Testis (tissue), 2 donors: ENCODE data around the gene C1orf116.

Experiments used
- POLR2A ChIP-seq: fragments of 450-650 bp; IDR thresholded peaks from one replicate; pipeline ENCODE4 v1.6.1; 2017; ENCODE audit warnings: antibody characterized with exemption, mild to moderate bottlenecking, moderate library complexity
- TF ChIP-seq, protein P1 (sequence below), 3 experiments: fragments of 450-650 bp in 2 of 3; fragments of 200-600 bp in 1 of 3; sonication (generic) in 1 of 3; IDR thresholded peaks; one replicate each; pipeline ENCODE4 v1.5.1; 2016 to 2019; ENCODE audit warnings: antibody characterized with exemption in 3 of 3, mild to moderate bottlenecking in 2 of 3, moderate library complexity in 1 of 3

GRCh38 chr1:207067185-207067584 is 34.6 kb upstream of the C1orf116 start:
- TF ChIP-seq, protein P1, sequence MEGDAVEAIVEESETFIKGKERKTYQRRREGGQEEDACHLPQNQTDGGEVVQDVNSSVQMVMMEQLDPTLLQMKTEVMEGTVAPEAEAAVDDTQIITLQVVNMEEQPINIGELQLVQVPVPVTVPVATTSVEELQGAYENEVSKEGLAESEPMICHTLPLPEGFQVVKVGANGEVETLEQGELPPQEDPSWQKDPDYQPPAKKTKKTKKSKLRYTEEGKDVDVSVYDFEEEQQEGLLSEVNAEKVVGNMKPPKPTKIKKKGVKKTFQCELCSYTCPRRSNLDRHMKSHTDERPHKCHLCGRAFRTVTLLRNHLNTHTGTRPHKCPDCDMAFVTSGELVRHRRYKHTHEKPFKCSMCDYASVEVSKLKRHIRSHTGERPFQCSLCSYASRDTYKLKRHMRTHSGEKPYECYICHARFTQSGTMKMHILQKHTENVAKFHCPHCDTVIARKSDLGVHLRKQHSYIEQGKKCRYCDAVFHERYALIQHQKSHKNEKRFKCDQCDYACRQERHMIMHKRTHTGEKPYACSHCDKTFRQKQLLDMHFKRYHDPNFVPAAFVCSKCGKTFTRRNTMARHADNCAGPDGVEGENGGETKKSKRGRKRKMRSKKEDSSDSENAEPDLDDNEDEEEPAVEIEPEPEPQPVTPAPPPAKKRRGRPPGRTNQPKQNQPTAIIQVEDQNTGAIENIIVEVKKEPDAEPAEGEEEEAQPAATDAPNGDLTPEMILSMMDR (IDR thresholded peaks at IDR 0.05) = no peak
- no peak for TF ChIP-seq POLR2A
